H1 (cell line): Measurements from ENCODE around the gene TSPAN15. TPM values are rescaled to one million over a fixed set of nuclear protein-coding genes. Genes with fewer than 3 reads are reported as not detected.

Source experiments
- CTCF ChIA-PET: fragments of 300-600 bp; sonication (Branson Sonifier 250); formaldehyde crosslinking; loops from one replicate; lab custom pipeline; 2021; ENCODE audit not compliant: partially characterized antibody; lab: Charles Lee
- POLR2A ChIA-PET: fragments of 300-600 bp; sonication (Branson Sonifier 250); formaldehyde crosslinking; loops from one replicate; lab custom pipeline; 2021; ENCODE audit warnings: inconsistent platforms; ENCODE audit not compliant: partially characterized antibody; lab: Charles Lee
- DNase-seq, 2 experiments: peaks; one replicate each; pipeline versions ENCODE4 v3.0.0 to v3.0.0-alpha.2; 2010 to 2022; ENCODE audit warnings: low spot score in 2 of 2, low read depth in 1 of 2, mixed read lengths in 1 of 2
- FAIRE-seq: peaks from 2 replicates; lab custom pipeline; 2011; peaks lifted over from hg19 to GRCh38; lab: Jason Lieb, UNC
- H2AFZ ChIP-seq: 2 replicates; pipeline ENCODE4 v1.8.1; 2012; ENCODE audit warnings: low read length, inconsistent platforms
- H2AK5ac ChIP-seq: 2 replicates; pipeline ENCODE4 v1.6.1; 2013; ENCODE audit warnings: low read depth, low read length
- H2BK120ac ChIP-seq: replicated peaks from 2 replicates; pipeline ENCODE3; 2013; ENCODE audit warnings: low read depth, low read length, inconsistent platforms
- H2BK12ac ChIP-seq: 2 replicates; pipeline ENCODE4 v1.6.1; 2013; ENCODE audit warnings: low read depth, low read length
- H2BK15ac ChIP-seq: 2 replicates; pipeline ENCODE4 v1.6.1; 2013; ENCODE audit warnings: low read length
- H2BK20ac ChIP-seq: 2 replicates; pipeline ENCODE4 v1.6.1; 2013; ENCODE audit warnings: low read length
- H2BK5ac ChIP-seq: 2 replicates; pipeline ENCODE4 v1.6.1; 2013; ENCODE audit warnings: low read depth, low read length
- H3K14ac ChIP-seq: 2 replicates; pipeline ENCODE4 v1.6.1; 2013; ENCODE audit warnings: inconsistent platforms; ENCODE audit not compliant: insufficient read length
- H3K18ac ChIP-seq: 2 replicates; pipeline ENCODE4 v1.6.1; 2013; ENCODE audit warnings: low read length; ENCODE audit errors: extremely low read depth
- H3K23ac ChIP-seq: 2 replicates; pipeline ENCODE4 v1.6.1; 2013; ENCODE audit warnings: inconsistent platforms; ENCODE audit not compliant: insufficient read length
- H3K23me2 ChIP-seq: 2 replicates; pipeline ENCODE4 v1.6.1; 2013; ENCODE audit warnings: low read depth, low read length
- H3K27ac ChIP-seq: 2 replicates; pipeline ENCODE4 v1.6.1; 2011; ENCODE audit warnings: low read depth, low read length, inconsistent platforms
- H3K27me3 ChIP-seq, 4 experiments: replicated peaks in 1 of 4; 1 replicate in 1 of 4; 2 replicates in 3 of 4; pipeline versions ENCODE4 v1.6.1 to v1.8.1; 2011 to 2013; ENCODE audit warnings: low read length in 3 of 4, mild to moderate bottlenecking in 3 of 4, inconsistent platforms in 2 of 4, mixed read lengths in 2 of 4, moderate library complexity in 1 of 4; ENCODE audit not compliant: control insufficient read depth in 3 of 4, insufficient read depth in 3 of 4; ENCODE audit errors: extremely low read depth in 1 of 4
- H3K36me3 ChIP-seq, 4 experiments: 2 replicates each; pipeline versions ENCODE4 v1.6.1 to v1.8.1; 2011 to 2013; ENCODE audit warnings: mild to moderate bottlenecking in 4 of 4, low read length in 3 of 4, moderate library complexity in 2 of 4, control low read depth in 1 of 4, inconsistent platforms in 1 of 4; ENCODE audit not compliant: insufficient read depth in 4 of 4, control insufficient read depth in 2 of 4
- H3K4ac ChIP-seq: replicated peaks from 2 replicates; pipeline ENCODE3; 2013; ENCODE audit warnings: low read length, low read depth, mixed read lengths, inconsistent platforms; ENCODE audit not compliant: insufficient read length
- H3K4me1 ChIP-seq, 4 experiments: replicated peaks in 1 of 4; 1 replicate in 1 of 4; 2 replicates in 3 of 4; pipeline versions ENCODE4 v1.6.1 to v1.8.1; 2011 to 2013; ENCODE audit warnings: low read length in 3 of 4, inconsistent platforms in 2 of 4, mixed read lengths in 1 of 4; ENCODE audit not compliant: insufficient read depth in 4 of 4, control insufficient read depth in 3 of 4
- H3K4me2 ChIP-seq, 2 experiments: 2 replicates each; pipeline versions ENCODE4 v1.6.1 to v1.8.1; 2011 to 2013; ENCODE audit warnings: low read depth in 2 of 2, low read length in 2 of 2, control low read depth in 1 of 2, inconsistent platforms in 1 of 2, mild to moderate bottlenecking in 1 of 2; ENCODE audit not compliant: insufficient read depth in 1 of 2
- H3K4me3 ChIP-seq, 4 experiments: fragments of 200-600, 300-600 bp in 1 of 4; sonication (generic), shearing (Covaris generic), sonication (Bioruptor Twin) in 1 of 4; 2 replicates each; pipeline versions ENCODE4 v1.5.1 to v1.8.1; 2011 to 2016; ENCODE audit warnings: low read length in 4 of 4, low read depth in 3 of 4, control low read depth in 2 of 4, inconsistent platforms in 2 of 4, mild to moderate bottlenecking in 2 of 4, mixed read lengths in 1 of 4, moderate library complexity in 1 of 4; ENCODE audit not compliant: insufficient read depth in 2 of 4; ENCODE audit errors: extremely low read depth in 1 of 4
- H3K56ac ChIP-seq: replicated peaks from 2 replicates; pipeline ENCODE3; 2013; ENCODE audit warnings: low read depth, mild to moderate bottlenecking, mixed read lengths, low read length, inconsistent platforms; ENCODE audit not compliant: insufficient read length
- H3K79me1 ChIP-seq: 2 replicates; pipeline ENCODE4 v1.6.1; 2013; ENCODE audit warnings: low read depth, low read length, control low read depth
- H3K79me2 ChIP-seq, 2 experiments: 2 replicates each; pipeline versions ENCODE4 v1.6.1 to v1.8.1; 2012 to 2013; ENCODE audit warnings: low read length in 2 of 2, mild to moderate bottlenecking in 2 of 2, inconsistent platforms in 1 of 2; ENCODE audit not compliant: insufficient read depth in 2 of 2, control insufficient read depth in 1 of 2
- H3K9ac ChIP-seq, 4 experiments: replicated peaks in 1 of 4; 1 replicate in 1 of 4; 2 replicates in 3 of 4; pipeline versions ENCODE4 v1.6.1 to v1.8.1; 2011 to 2013; ENCODE audit warnings: low read depth in 3 of 4, low read length in 3 of 4, control low read depth in 2 of 4, mild to moderate bottlenecking in 2 of 4, moderate library complexity in 2 of 4, inconsistent platforms in 1 of 4; ENCODE audit errors: extremely low read depth in 1 of 4
- H3K9me3 ChIP-seq, 2 experiments: 2 replicates each; pipeline versions ENCODE4 v1.6.1 to v1.8.1; 2012 to 2013; ENCODE audit warnings: mild to moderate bottlenecking in 2 of 2, moderate library complexity in 2 of 2, control low read depth in 1 of 2, inconsistent platforms in 1 of 2, low read depth in 1 of 2, low read length in 1 of 2, mixed read lengths in 1 of 2; ENCODE audit not compliant: insufficient read depth in 2 of 2
- H4K20me1 ChIP-seq, 2 experiments: replicated peaks in 1 of 2; 2 replicates each; pipeline versions ENCODE3 to v1.8.1; 2011 to 2013; ENCODE audit warnings: inconsistent platforms in 2 of 2, low read length in 2 of 2, mild to moderate bottlenecking in 1 of 2; ENCODE audit not compliant: insufficient read depth in 2 of 2, control insufficient read depth in 1 of 2
- H4K5ac ChIP-seq: 2 replicates; pipeline ENCODE4 v1.6.1; 2013; ENCODE audit warnings: low read length, low read depth, mixed read lengths, inconsistent platforms; ENCODE audit not compliant: insufficient read length
- H4K8ac ChIP-seq: 2 replicates; pipeline ENCODE4 v1.8.0; 2013; ENCODE audit warnings: mild to moderate bottlenecking, moderate library complexity, low read length, inconsistent platforms; ENCODE audit not compliant: insufficient read depth; ENCODE audit errors: extremely low read depth
- H4K91ac ChIP-seq: replicated peaks from 2 replicates; pipeline ENCODE3; 2013; ENCODE audit warnings: low read length, mixed read lengths, inconsistent platforms; ENCODE audit not compliant: insufficient read length
- CBX8 ChIP-seq: fragments of 300-800, 300-1000 bp; sonication (generic); IDR thresholded peaks from 2 replicates; pipeline ENCODE4 v1.7.1; 2016; ENCODE audit warnings: low read depth, low read length, borderline replicate concordance
- CREB1 ChIP-seq: IDR thresholded peaks from 2 replicates; pipeline ENCODE4 v1.6.1; 2012; ENCODE audit warnings: inconsistent platforms
- GABPA ChIP-seq: IDR thresholded peaks from 2 replicates; pipeline ENCODE4 v1.6.1; 2011; ENCODE audit warnings: mild to moderate bottlenecking, low read length, moderate library complexity, borderline replicate concordance; ENCODE audit not compliant: insufficient read depth
- JUN ChIP-seq: IDR thresholded peaks from 2 replicates; pipeline ENCODE4 v1.6.1; 2011; ENCODE audit warnings: low read depth, mild to moderate bottlenecking, improper control_type of control experiment, low read length
- KDM4A ChIP-seq: IDR thresholded peaks from one replicate; pipeline ENCODE4 v1.7.1; 2012; ENCODE audit warnings: low read depth, mild to moderate bottlenecking, moderate library complexity, low read length, inconsistent platforms; ENCODE audit not compliant: severe bottlenecking
- MAFK ChIP-seq: IDR thresholded peaks from 2 replicates; pipeline ENCODE4 v1.6.1; 2012; ENCODE audit warnings: low read depth, mild to moderate bottlenecking, improper control_type of control experiment, low read length
- RNF2 ChIP-seq: fragments of 200-900, 300-1000 bp; sonication (generic); IDR thresholded peaks from 2 replicates; pipeline ENCODE4 v1.7.1; 2016; ENCODE audit warnings: borderline replicate concordance, low read depth, mild to moderate bottlenecking, antibody characterized with exemption, low read length; ENCODE audit not compliant: poor library complexity, severe bottlenecking; ENCODE audit errors: missing control alignments
- SAP30 ChIP-seq: fragments of 300-600 bp; sonication (generic); IDR thresholded peaks from 2 replicates; pipeline ENCODE4 v1.7.1; 2012; ENCODE audit warnings: low read length, moderate library complexity, mild to moderate bottlenecking, inconsistent platforms; ENCODE audit not compliant: insufficient read depth, insufficient replicate concordance
- SIRT6 ChIP-seq: IDR thresholded peaks from one replicate; pipeline ENCODE4 v1.7.1; 2012; ENCODE audit warnings: low read length, inconsistent platforms
- SP1 ChIP-seq: IDR thresholded peaks from 2 replicates; pipeline ENCODE4 v1.6.1; 2011; ENCODE audit warnings: low read depth, low read length
- SP4 ChIP-seq: IDR thresholded peaks from 2 replicates; pipeline ENCODE4 v1.6.1; 2012; ENCODE audit warnings: low read length, inconsistent platforms
- SUZ12 ChIP-seq: fragments of 200-600 bp; sonication (generic); IDR thresholded peaks from 2 replicates; pipeline ENCODE4 v1.6.1; 2012; ENCODE audit warnings: mild to moderate bottlenecking, inconsistent platforms, low read length, moderate library complexity, mixed read lengths
- TAF7 ChIP-seq: optimal IDR thresholded peaks from 2 replicates; pipeline ENCODE3; 2011; ENCODE audit warnings: low read depth, mild to moderate bottlenecking, inconsistent platforms, low read length, moderate library complexity, borderline replicate concordance
- WGBS, 2 experiments: shearing (Covaris generic) in 1 of 2; methylation state at CpG; one replicate each; pipeline versions ENCODE4 v1.1.6 to v1.1.7; 2013 to 2015; ENCODE audit warnings: low lambda C conversion rate in 2 of 2, mixed read lengths in 2 of 2, inconsistent platforms in 1 of 2, low coverage in 1 of 2, missing lambda C conversion rate in 1 of 2; ENCODE audit not compliant: insufficient replicate concordance in 2 of 2, insufficient coverage in 1 of 2, insufficient read length in 1 of 2; ENCODE audit errors: extremely low coverage in 1 of 2, missing lambda C conversion rate in 1 of 2; 5-methylcytosine and 5-hydroxymethylcytosine counted together
- polyA plus RNA-seq, 7 experiments: library from polyadenylated mRNA; depleted of rRNA in 3 of 7; stranded (reverse) in 5 of 7; unstranded in 2 of 7; fragments of >200 nt in 5 of 7; fragments of 200-250 nt in 2 of 7; gene quantifications; 1 replicate in 5 of 7; 2 replicates in 1 of 7; 4 replicates in 1 of 7; pipeline versions ENCODE4 v1.2.1 to v1.2.3, GENCODE V29; 2011 to 2013; ENCODE audit warnings: missing spikeins in 2 of 7, mixed read lengths in 2 of 7
- total RNA-seq: library from RNA; stranded (reverse); fragmentation: NEBNext Ultra II Directional; extraction: Animal tissue kit (Norgen Biotek cat#: 25700); gene quantifications from 2 replicates; pipeline ENCODE4 v1.2.1, GENCODE V29; 2021

Gene TSPAN15
- total and polyA plus RNA-seq, 2 of the 8 experiments (the other 6 are each of a cell fraction or from before 2014, with no cell fraction given), result 9.7 to 20.0 TPM

- Histone ChIP-seq H3K36me3 (no peaks in the 10 kb centered on the region), H3K4me3 (no peak overlapping the region), H3K4ac (no peak overlapping the region), H3K18ac (no peak overlapping the region), H3K4me2 (no peak overlapping the region), H3K79me1 (no peaks in the 10 kb centered on the region), H4K91ac (no peak overlapping the region), H3K4me1 (peaks cover 0 to 7% (median 1%) of the 10 kb centered on the region in 4 experiments; a peak in 1 of 7 replicates), H3K27me3 (no peaks in the 10 kb centered on the region), H2BK20ac (no peak overlapping the region), H2BK15ac (no peak overlapping the region), H4K5ac (no peak overlapping the region), H2BK120ac (no peak overlapping the region), H2AK5ac (no peak overlapping the region), H4K20me1 (peaks cover 0 to 4% of the 10 kb centered on the region in 2 experiments), H3K23ac (no peak overlapping the region), H3K27ac (no peak overlapping the region), H3K9ac (no peak overlapping the region), H3K14ac (no peak overlapping the region), H3K9me3 (peaks cover 15 to 17% of the 10 kb centered on the region in 2 experiments), H2AFZ (no peak overlapping the region), H3K23me2 (no peaks in the 10 kb centered on the region), H4K8ac (peak overlapping the region; percentile 16; the same call in 1 of the 2 replicates), H2BK12ac (no peak overlapping the region), H3K56ac (no peak overlapping the region), H3K79me2 (no peaks in the 10 kb centered on the region), H2BK5ac (peak overlapping the region; percentile 13; the same call in 1 of the 2 replicates)
- no peak for FAIRE-seq
- POLR2A ChIA-PET, result interaction anchor here (1.3 kb wide), 1 partner anchor 40 kb away, joined by 3 read pairs; no protein-coding TSS in a partner anchor
- CTCF ChIA-PET, result interaction anchor here (0.6 to 5.0 kb wide), 15 partner anchors 10 to 423 kb away, joined by 3 to 24 read pairs (median 4); partner anchors contain the start of gene TSPAN15
- 88% methylated on average over 13 of the region's 13 CpGs; no CpG with 5 or more reads in 1 of the 2 experiments for WGBS, 2 experiments
- DNase-seq, result no peak
- TF ChIP-seq MAFK (no peak), CREB1 (no peak), SP4 (no peak), RNF2 (no peak), SAP30 (no peak), JUN (no peak), KDM4A (no peak), SIRT6 (no peak), SUZ12 (no peak), CBX8 (no peak), SP1 (no peak), GABPA (no peak), TAF7 (no peak)
Measured at GRCh38 chr10:69492091-69492745, 41.0 kb downstream of the TSPAN15 start.
